ENCODE measurements around the gene DGUOK.

DNA sequence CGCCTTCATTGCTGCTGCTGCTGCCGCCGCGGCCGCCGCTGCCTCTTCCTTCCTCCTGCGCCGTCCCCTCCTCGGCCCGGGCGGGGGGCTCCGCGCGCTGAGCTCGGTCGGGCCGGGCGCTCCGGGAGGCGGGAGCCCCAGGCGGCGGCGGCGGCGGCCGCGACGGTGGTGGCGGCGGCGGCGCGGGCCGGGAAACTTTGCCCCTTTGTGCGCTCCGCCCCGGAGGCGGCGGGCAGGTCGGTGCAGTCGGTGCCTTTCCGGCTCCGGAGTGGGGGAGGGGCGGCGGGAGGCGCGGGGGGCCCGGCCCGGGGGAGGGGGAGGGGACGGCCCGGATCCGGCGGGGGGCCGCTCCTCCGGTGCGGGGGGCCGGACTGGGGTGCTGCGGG lies 58.2 kb downstream of the DGUOK start:
- TF ChIP-seq EZH2 (IDR thresholded peaks at IDR 0.05; ENCODE audit: borderline replicate concordance) (no peak), EZH2phosphoT487 (IDR thresholded peaks at IDR 0.05; ENCODE audit: low read depth, severe bottlenecking, unreplicated experiment) (no peak)

All from hepatocyte (in vitro differentiated cells).